Measurements from ENCODE around the gene GPR146.
"Not testable (repeated sequence)": the region's sequence is repeated elsewhere in the genome, so short reads cannot be mapped to it uniquely, and the experiment has no call there.

GRCh38 chr7:1001069-1001770 is 43.1 kb upstream of the GPR146 start:
- TF ChIP-seq CTCF (conservative IDR thresholded peaks at IDR 0.05; ENCODE audit: low read depth, low read length); EZH2 (IDR thresholded peaks at IDR 0.05; ENCODE audit: borderline replicate concordance, low read depth, low read length, poor library complexity, severe bottlenecking): not testable (repeated sequence)

Measured in A673 (cell line).